Pancreas (tissue), 10 donors: ENCODE data around the gene TTC23. TPM values are rescaled to one million over a fixed set of nuclear protein-coding genes. Genes with fewer than 3 reads are reported as not detected.

ENCODE experiments used
- ATAC-seq, 4 donors: fragments of 200-7000 bp; cut with Tn5 transposase; one replicate each; pipeline versions ENCODE4 v1.8.0 to v1.9.1; 2020; ENCODE audit warnings: mild to moderate bottlenecking in 4 of 4, moderate library complexity in 4 of 4
- DNase-seq, 6 donors: peaks; one replicate each; pipeline ENCODE4 v3.0.0-alpha.2; 2020
- FAIRE-seq: peaks from 2 replicates; lab custom pipeline; 2012; peaks lifted over from hg19 to GRCh38; lab: Jason Lieb, UNC
- H3K27ac ChIP-seq, 4 donors: fragments of 200-600 bp; sonication (generic); 1 replicate in 3 of 4; 2 replicates in 1 of 4; pipeline versions ENCODE4 v1.5.0 to v1.8.0; 2020
- H3K27me3 ChIP-seq, 4 donors: fragments of 200-600 bp; one replicate each; pipeline ENCODE4 v1.8.0; 2021
- H3K36me3 ChIP-seq, 3 donors: fragments of 200-600 bp; sonication (generic) in 1 of 3; one replicate each; pipeline versions ENCODE4 v1.5.0 to v1.8.0; 2020 to 2021
- H3K4me1 ChIP-seq, 3 donors: fragments of 200-600 bp; one replicate each; pipeline ENCODE4 v1.8.0; 2021
- H3K4me3 ChIP-seq, 4 donors: fragments of 200-600 bp; sonication (generic) in 2 of 4; one replicate each; pipeline versions ENCODE4 v1.5.0 to v1.8.0; 2020 to 2021
- H3K9me3 ChIP-seq, 4 donors: fragments of 200-600 bp; one replicate each; pipeline ENCODE4 v1.8.0; 2021
- WGBS, 2 donors: extraction: QIAGEN DNeasy Blood & Tissue Kit; methylation state at CpG; one replicate each; pipeline ENCODE4 v1.1.7; 2013; 5-methylcytosine and 5-hydroxymethylcytosine counted together
- intact Hi-C, 3 donors: fragments of 100-400 bp; cut with DNase I; formaldehyde crosslinking; loops; one replicate each; pipeline versions ENCODE4 v1.11.1 to v1.14.2; 2022
- polyA plus RNA-seq, 2 donors: library from polyadenylated mRNA; stranded (reverse); fragments of 200-250 nt; gene quantifications; one replicate each; pipeline ENCODE4 v1.2.3, GENCODE V29; 2013
- total RNA-seq, 6 donors: library from RNA; stranded (reverse); fragmentation: NEBNext Ultra II Directional in 4 of 6; extraction: Animal tissue kit (Norgen Biotek cat#: 25700) in 4 of 6; gene quantifications; one replicate each; pipeline versions ENCODE4 v1.2.1 to v1.2.4, GENCODE V29; 2021 to 2023
- TF ChIP-seq, protein P1 (sequence below), 4 donors: fragments of 200-600 bp; sonication (generic) in 3 of 4; IDR thresholded peaks; one replicate each; pipeline versions ENCODE4 v1.5.0 to v1.8.0; 2021; ENCODE audit warnings: antibody characterized with exemption in 4 of 4
- donor health status: healthy with polysubstance abuse.
- donor health status: DM: no; HTN: no; CAD: no; lungs with moderate emphysema.
- donor health status: DM: no; HTN: no; CAD: no.
- donor health status: control.
- donor health status: control.
- donor health status: Bipolar disorder and iron deficiency.
- donor health status: DM: yes; HTN: yes; CAD: no.
- donor health status: DM: no; HTN: no; CAD: no.
- donor health status: DM: no; HTN: no; CAD: no.
- donor health status: DM: yes; HTN: yes; CAD: no.

TTC23 gene
- total and polyA plus RNA-seq, 8 donors: 5.5 to 13.5 (median 7.8) TPM

GRCh38 chr15:99106417-99107220 is 142.8 kb downstream of the TTC23 start:
- Histone ChIP-seq H3K4me1 (no peaks in the 10 kb centered on the region), H3K27me3 (no peaks in the 10 kb centered on the region), H3K27ac (peak overlapping the region in 1 of 4 donors; percentile 13), H3K4me3 (peak overlapping the region in 3 of 4 donors; percentile 34 to 58 (median 39)), H3K9me3 (no peaks in the 10 kb centered on the region), H3K36me3 (no peaks in the 10 kb centered on the region)
- ATAC-seq: peak; percentile 33 to 64 (median 52)
- intact Hi-C loops: no loop called here
- TF ChIP-seq, protein P1, sequence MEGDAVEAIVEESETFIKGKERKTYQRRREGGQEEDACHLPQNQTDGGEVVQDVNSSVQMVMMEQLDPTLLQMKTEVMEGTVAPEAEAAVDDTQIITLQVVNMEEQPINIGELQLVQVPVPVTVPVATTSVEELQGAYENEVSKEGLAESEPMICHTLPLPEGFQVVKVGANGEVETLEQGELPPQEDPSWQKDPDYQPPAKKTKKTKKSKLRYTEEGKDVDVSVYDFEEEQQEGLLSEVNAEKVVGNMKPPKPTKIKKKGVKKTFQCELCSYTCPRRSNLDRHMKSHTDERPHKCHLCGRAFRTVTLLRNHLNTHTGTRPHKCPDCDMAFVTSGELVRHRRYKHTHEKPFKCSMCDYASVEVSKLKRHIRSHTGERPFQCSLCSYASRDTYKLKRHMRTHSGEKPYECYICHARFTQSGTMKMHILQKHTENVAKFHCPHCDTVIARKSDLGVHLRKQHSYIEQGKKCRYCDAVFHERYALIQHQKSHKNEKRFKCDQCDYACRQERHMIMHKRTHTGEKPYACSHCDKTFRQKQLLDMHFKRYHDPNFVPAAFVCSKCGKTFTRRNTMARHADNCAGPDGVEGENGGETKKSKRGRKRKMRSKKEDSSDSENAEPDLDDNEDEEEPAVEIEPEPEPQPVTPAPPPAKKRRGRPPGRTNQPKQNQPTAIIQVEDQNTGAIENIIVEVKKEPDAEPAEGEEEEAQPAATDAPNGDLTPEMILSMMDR (IDR thresholded peaks at IDR 0.05): no peak
- DNase-seq: peak in 4 of 6 donors; percentile 46 to 72 (median 68)
- WGBS, 2 donors: 30 to 33% methylated on average over 15 of the region's 15 CpGs
- no peak for FAIRE-seq

DNA sequence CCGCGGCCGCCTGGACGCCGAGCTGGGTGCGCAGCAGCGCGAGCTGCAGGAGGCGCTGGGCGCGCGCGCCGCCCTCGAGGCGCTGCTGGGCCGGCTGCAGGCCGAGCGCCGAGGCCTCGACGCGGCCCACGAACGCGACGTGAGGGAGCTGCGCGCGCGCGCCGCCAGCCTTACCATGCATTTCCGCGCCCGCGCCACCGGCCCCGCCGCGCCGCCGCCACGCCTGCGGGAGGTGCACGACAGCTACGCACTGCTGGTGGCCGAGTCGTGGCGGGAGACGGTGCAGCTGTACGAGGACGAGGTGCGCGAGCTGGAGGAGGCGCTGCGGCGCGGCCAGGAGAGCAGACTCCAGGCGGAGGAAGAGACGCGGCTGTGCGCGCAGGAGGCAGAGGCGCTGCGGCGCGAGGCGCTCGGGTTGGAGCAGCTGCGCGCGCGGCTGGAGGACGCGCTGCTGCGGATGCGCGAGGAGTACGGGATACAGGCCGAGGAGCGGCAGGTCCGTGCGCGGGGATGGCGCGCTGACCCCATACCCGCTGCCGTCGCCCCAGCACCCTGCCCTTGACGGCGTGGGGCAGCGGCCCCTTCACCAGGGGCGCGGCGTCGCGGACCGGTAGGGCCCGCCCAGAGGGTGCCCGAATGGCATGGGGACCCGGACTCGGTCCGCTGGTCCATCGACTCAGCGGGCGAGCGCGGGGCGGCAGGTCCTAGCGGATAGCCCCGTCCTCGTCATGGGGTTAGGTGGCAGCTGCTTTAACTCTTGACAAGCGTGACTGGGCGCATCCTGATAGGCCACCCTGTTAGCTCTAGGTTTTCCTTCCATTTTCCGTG is 143.7 kb downstream of the TTC23 start:
- no peaks in the 10 kb centered on the region for H3K9me3 ChIP-seq
- H3K4me3 ChIP-seq: peak overlapping the region; percentile 31 to 58 (median 36)
- no peak for FAIRE-seq
- no peaks in the 10 kb centered on the region for H3K36me3 ChIP-seq
- H3K27me3 ChIP-seq: no peaks in the 10 kb centered on the region
- H3K27ac ChIP-seq: peak overlapping the region in 1 of 4 donors; percentile 28
- peak; percentile 27 to 47 (median 40) for ATAC-seq
- WGBS, 2 donors: 1 to 2% methylated on average over 54 to 116 of the region's 116 CpGs
- TF ChIP-seq, protein P1 (IDR thresholded peaks at IDR 0.05): no peak
- no peaks in the 10 kb centered on the region for H3K4me1 ChIP-seq
- peak; percentile 34 to 84 (median 51) for DNase-seq
- intact Hi-C loops: no loop called here

- Histone ChIP-seq H3K9me3 (no peaks in the 10 kb centered on the region), H3K4me1 (no peaks in the 10 kb centered on the region), H3K4me3 (peak within 1 kb of the TSS; percentile 31 to 58 (median 36)), H3K36me3 (no peaks in the 10 kb centered on the region), H3K27me3 (no peaks in the 10 kb centered on the region), H3K27ac (peak within 1 kb of the TSS in 2 of 4 donors; percentile 28 to 33)
- intact Hi-C loops: loop anchor here in 1 of 3 donors (5.0 kb wide), 1 partner anchor 107 kb away; no protein-coding TSS in a partner anchor
- DNase-seq (peak; percentile 45 to 88 (median 74)), FAIRE-seq (no peak), ATAC-seq (peak; percentile 80 to 89 (median 86))
- 2 to 4% methylated on average over 72 to 91 of the region's 91 CpGs for whole genome bisulfite sequencing, 2 donors
- TF ChIP-seq, protein P1 (IDR thresholded peaks at IDR 0.05): peak; percentile 51 to 82 (median 66)
These were observed 144.4 kb downstream of the TTC23 start, which contains the start of gene SYNM for GRCh38 chr15:99104788-99105513. SYNM (plus strand) TSS chr15:99105080; CDS start chr15:99105200, 120 bp downstream.

DNA sequence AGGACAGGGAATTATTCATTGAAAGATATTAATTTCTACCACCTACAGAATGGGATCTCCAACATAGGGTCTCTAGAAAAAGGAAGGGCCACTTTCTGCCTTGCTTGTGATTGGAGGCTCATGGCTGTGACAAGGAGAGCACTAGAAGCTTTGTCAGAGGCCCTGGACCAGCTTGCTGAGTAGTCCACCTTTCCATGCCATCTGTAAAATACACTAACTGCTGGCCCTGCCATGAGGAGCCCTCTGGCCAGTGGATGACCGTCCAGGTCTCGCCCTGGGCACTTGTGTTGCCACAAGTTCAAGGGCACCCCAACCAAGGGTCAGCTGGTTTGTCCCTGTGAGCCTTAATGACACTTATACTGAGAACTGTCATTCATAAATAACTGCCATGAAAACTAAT is 146.1 kb downstream of the TTC23 start:
- no peak for ATAC-seq
- intact Hi-C loops: loop anchor here in 1 of 3 donors (5.0 kb wide), 1 partner anchor 109 kb away; no protein-coding TSS in a partner anchor
- Histone ChIP-seq H3K27ac (no peak overlapping the region), H3K4me3 (no peak overlapping the region), H3K9me3 (no peaks in the 10 kb centered on the region), H3K4me1 (no peaks in the 10 kb centered on the region), H3K36me3 (no peaks in the 10 kb centered on the region), H3K27me3 (no peaks in the 10 kb centered on the region)
- DNase-seq: no peak
- FAIRE-seq: no peak
- 88 to 91% methylated on average over 2 of the region's 2 CpGs for WGBS, 2 donors
- TF ChIP-seq, protein P1 (IDR thresholded peaks at IDR 0.05): no peak
